CD4-positive, alpha-beta T cell (primary cell): ENCODE results near the gene PKNOX2. TPM values are rescaled to one million over a fixed set of nuclear protein-coding genes. Genes with fewer than 3 reads are reported as not detected.

Experiments used
- ATAC-seq: fragments of 200-7000 bp; cut with Tn5 transposase; one replicate; pipeline ENCODE4 v1.10.0; 2022; ENCODE audit warnings: mild to moderate bottlenecking; ENCODE audit not compliant: poor library complexity
- CTCF ChIA-PET: fragments of 350-600 bp; sonication (Branson Sonifier 250); formaldehyde crosslinking; loops from one replicate; lab custom pipeline; 2021; ENCODE audit warnings: antibody characterized with exemption, inconsistent platforms; lab: Charles Lee
- POLR2A ChIA-PET: fragments of 350-600 bp; sonication (Branson Sonifier 250); formaldehyde crosslinking; loops from one replicate; lab custom pipeline; 2021; ENCODE audit warnings: antibody characterized with exemption, inconsistent platforms; lab: Charles Lee
- DNase-seq, 14 experiments: peaks; one replicate each; pipeline ENCODE4 v3.0.0-alpha.2; 2013 to 2020; ENCODE audit warnings: mixed read lengths in 2 of 14
- H3K27ac ChIP-seq, 2 donors: one replicate each; pipeline versions ENCODE4 v1.5.1 to v1.7.0; 2013; ENCODE audit warnings: low read length in 2 of 2, low read depth in 1 of 2, mild to moderate bottlenecking in 1 of 2
- H3K27me3 ChIP-seq, 2 experiments: 1 replicate in 1 of 2; 2 replicates in 1 of 2; pipeline versions ENCODE4 v1.6.1 to v1.7.0; 2013; ENCODE audit warnings: low read length in 2 of 2, control low read depth in 1 of 2, mild to moderate bottlenecking in 1 of 2, moderate library complexity in 1 of 2; ENCODE audit not compliant: insufficient read depth in 2 of 2, control insufficient read depth in 1 of 2
- H3K36me3 ChIP-seq: one replicate; pipeline ENCODE4 v1.6.1; 2013; ENCODE audit warnings: low read length, control low read depth; ENCODE audit not compliant: insufficient read depth
- H3K4me1 ChIP-seq: one replicate; pipeline ENCODE4 v1.6.1; 2013; ENCODE audit warnings: low read length, control low read depth; ENCODE audit not compliant: insufficient read depth
- H3K4me3 ChIP-seq: one replicate; pipeline ENCODE4 v1.5.1; 2013; ENCODE audit warnings: mild to moderate bottlenecking, low read length, moderate library complexity
- H3K9me3 ChIP-seq, 2 experiments: 1 replicate in 1 of 2; 2 replicates in 1 of 2; pipeline versions ENCODE4 v1.6.1 to v1.7.0; 2013; ENCODE audit warnings: low read length in 2 of 2, mild to moderate bottlenecking in 2 of 2, control low read depth in 1 of 2, moderate library complexity in 1 of 2; ENCODE audit not compliant: control insufficient read depth in 1 of 2, insufficient read depth in 1 of 2
- H3K27ac Mint-ChIP-seq: one replicate; pipeline ENCODE4 v1.8.0; 2020; ENCODE audit warnings: mixed read lengths
- H3K27me3 Mint-ChIP-seq: one replicate; pipeline ENCODE4 v1.8.0; 2021; ENCODE audit warnings: mixed read lengths
- H3K36me3 Mint-ChIP-seq: one replicate; pipeline ENCODE4 v1.8.0; 2021; ENCODE audit warnings: low read depth, mixed read lengths
- H3K4me1 Mint-ChIP-seq: one replicate; pipeline ENCODE4 v1.8.0; 2021; ENCODE audit warnings: low read depth, mixed read lengths
- H3K4me3 Mint-ChIP-seq: one replicate; pipeline ENCODE4 v1.8.0; 2020; ENCODE audit warnings: mild to moderate bottlenecking, mixed read lengths
- H3K9me3 Mint-ChIP-seq: one replicate; pipeline ENCODE4 v1.8.0; 2020; ENCODE audit warnings: mixed read lengths
- CTCF ChIP-seq: fragments of 200-600 bp; IDR thresholded peaks from one replicate; pipeline ENCODE4 v1.8.0; 2022; ENCODE audit warnings: antibody characterized with exemption, mild to moderate bottlenecking
- intact Hi-C, 2 experiments: fragments of 100-400 bp; cut with DNase I in 1 of 2; cut with micrococcal nuclease in 1 of 2; formaldehyde crosslinking; loops; one replicate each; pipeline versions ENCODE4 v1.15.1 to v1.9.0; 2023 to 2025; cut with DNase I, micrococcal nuclease
- total RNA-seq, 174 experiments: library from RNA in 2 of 174; stranded (reverse) in 2 of 174; gene quantifications; one replicate each; pipeline ENCODE4 v1.2.3 and lab custom pipeline; 2021 to 2026

Gene PKNOX2
- total RNA-seq, 2 experiments from 2014 or later = not detected

GRCh38 chr11:125175166-125175565, 10.6 kb downstream of the PKNOX2 start:
- no peaks in the 10 kb centered on the region for H3K36me3 Mint-ChIP-seq
- H3K27ac Mint-ChIP-seq = no peak overlapping the region
- intact Hi-C loops = no loop called here
- Histone ChIP-seq H3K36me3 (no peaks in the 10 kb centered on the region), H3K4me1 (no peaks in the 10 kb centered on the region), H3K4me3 (no peak overlapping the region), H3K27ac (no peak overlapping the region), H3K27me3 (peaks cover 41 to 48% of the 10 kb centered on the region in 2 experiments), H3K9me3 (no peaks in the 10 kb centered on the region)
- ATAC-seq (no peak), DNase-seq (no peak)
- H3K27me3 Mint-ChIP-seq = peaks cover 92% of the 10 kb centered on the region
- no peaks in the 10 kb centered on the region for H3K9me3 Mint-ChIP-seq
- no peak overlapping the region for H3K4me3 Mint-ChIP-seq
- H3K4me1 Mint-ChIP-seq = no peaks in the 10 kb centered on the region
- no peak for TF ChIP-seq CTCF
- ChIA-PET POLR2A (no interaction called here), CTCF (no interaction called here)

- Histone ChIP-seq H3K9me3 (no peaks in the 10 kb centered on the region), H3K36me3 (no peaks in the 10 kb centered on the region), H3K27me3 (peaks cover 40 to 41% of the 10 kb centered on the region in 2 experiments), H3K4me3 (no peak overlapping the region), H3K4me1 (no peaks in the 10 kb centered on the region), H3K27ac (no peak overlapping the region)
- DNase-seq (no peak), ATAC-seq (no peak)
- no peaks in the 10 kb centered on the region for H3K4me1 Mint-ChIP-seq
- no peak overlapping the region for H3K4me3 Mint-ChIP-seq
- CTCF ChIA-PET = no interaction called here
- no peaks in the 10 kb centered on the region for H3K9me3 Mint-ChIP-seq
- TF ChIP-seq CTCF = no peak
- H3K36me3 Mint-ChIP-seq = no peaks in the 10 kb centered on the region
- intact Hi-C loops = no loop called here
- H3K27me3 Mint-ChIP-seq = peaks cover 90% of the 10 kb centered on the region
- H3K27ac Mint-ChIP-seq = no peak overlapping the region
- POLR2A ChIA-PET = no interaction called here
Observed at GRCh38 chr11:125175896-125176575, 11.5 kb downstream of the PKNOX2 start.

- ATAC-seq = no peak
Observed at GRCh38 chr11:125176866-125177265, 12.3 kb downstream of the PKNOX2 start.

More at GRCh38 chr11:125176866-125177265, 12.3 kb downstream of the PKNOX2 start:
- Mint-ChIP-seq H3K36me3 (no peaks in the 10 kb centered on the region), H3K27me3 (peaks cover 88% of the 10 kb centered on the region), H3K9me3 (no peaks in the 10 kb centered on the region), H3K4me1 (no peaks in the 10 kb centered on the region), H3K27ac (no peak overlapping the region), H3K4me3 (no peak overlapping the region)
- TF ChIP-seq CTCF = no peak
- intact Hi-C loops = no loop called here
- ChIA-PET POLR2A (no interaction called here), CTCF (no interaction called here)
- Histone ChIP-seq H3K36me3 (no peaks in the 10 kb centered on the region), H3K27me3 (peaks cover 34 to 38% of the 10 kb centered on the region in 2 experiments), H3K4me1 (no peaks in the 10 kb centered on the region), H3K4me3 (no peak overlapping the region), H3K9me3 (no peaks in the 10 kb centered on the region), H3K27ac (no peak overlapping the region)
- no peak for DNase-seq
